ENCODE data around the gene PIKFYVE. TPM values are rescaled to one million over a fixed set of nuclear protein-coding genes. Genes with fewer than 3 reads are reported as not detected.
"Not testable (repeated sequence)": the region's sequence is repeated elsewhere in the genome, so short reads cannot be mapped to it uniquely, and the experiment has no call there.

PIKFYVE gene
- total RNA-seq, 2 experiments from 2014 or later: 13.5 to 13.6 TPM

- H3K9me3 Mint-ChIP-seq: no peaks in the 10 kb centered on the region
- H3K4me1 Mint-ChIP-seq: peaks cover 18% of the 10 kb centered on the region
- no peaks in the 10 kb centered on the region for H3K27me3 Mint-ChIP-seq
- no peak for DNase-seq
- H3K36me3 Mint-ChIP-seq: peaks cover 11% of the 10 kb centered on the region
- no peak overlapping the region for H3K4me3 Mint-ChIP-seq
- H3K27ac Mint-ChIP-seq: no peak overlapping the region
Observed at GRCh38 chr2:208249296-208249695, 16.8 kb upstream of the PIKFYVE start.

- Mint-ChIP-seq H3K9me3 (no peaks in the 10 kb centered on the region), H3K4me1 (peaks cover 20% of the 10 kb centered on the region), H3K27ac (no peak overlapping the region), H3K36me3 (peaks cover 11% of the 10 kb centered on the region), H3K27me3 (no peaks in the 10 kb centered on the region), H3K4me3 (no peak overlapping the region)
- DNase-seq: no peak
Observed at GRCh38 chr2:208250388-208250787, 15.7 kb upstream of the PIKFYVE start.

GRCh38 chr2:208251098-208251497, 15.0 kb upstream of the PIKFYVE start:
- Mint-ChIP-seq H3K9me3 (no peaks in the 10 kb centered on the region), H3K27ac (no peak overlapping the region), H3K4me3 (no peak overlapping the region), H3K27me3 (no peaks in the 10 kb centered on the region), H3K36me3 (peaks cover 11% of the 10 kb centered on the region), H3K4me1 (peaks cover 23% of the 10 kb centered on the region)
- no peak for DNase-seq

- peaks cover 23% of the 10 kb centered on the region for H3K4me1 Mint-ChIP-seq
- H3K27me3 Mint-ChIP-seq: no peaks in the 10 kb centered on the region
- no peaks in the 10 kb centered on the region for H3K9me3 Mint-ChIP-seq
- H3K27ac Mint-ChIP-seq: no peak overlapping the region
- H3K36me3 Mint-ChIP-seq: peaks cover 8% of the 10 kb centered on the region
- peak overlapping the region; percentile 95 for H3K4me3 Mint-ChIP-seq
- no peak for DNase-seq
Observed at GRCh38 chr2:208252716-208253492, 13.2 kb upstream of the PIKFYVE start.

- no peaks in the 10 kb centered on the region for H3K9me3 Mint-ChIP-seq
- H3K4me1 Mint-ChIP-seq: peaks cover 23% of the 10 kb centered on the region
- peak overlapping the region; percentile 95 for H3K4me3 Mint-ChIP-seq
- H3K27ac Mint-ChIP-seq: no peak overlapping the region
- H3K27me3 Mint-ChIP-seq: no peaks in the 10 kb centered on the region
- no peak for DNase-seq
- H3K36me3 Mint-ChIP-seq: peaks cover 8% of the 10 kb centered on the region
Observed at GRCh38 chr2:208253600-208254117, 12.4 kb upstream of the PIKFYVE start.

GRCh38 chr2:208254118-208254870, 11.8 kb upstream of the PIKFYVE start:
- peak overlapping the region; percentile 82 for H3K27ac Mint-ChIP-seq
- H3K9me3 Mint-ChIP-seq: no peaks in the 10 kb centered on the region
- DNase-seq: peak; percentile 87
- peak overlapping the region; percentile 95 for H3K4me3 Mint-ChIP-seq
- no peaks in the 10 kb centered on the region for H3K27me3 Mint-ChIP-seq
- H3K36me3 Mint-ChIP-seq: peaks cover 8% of the 10 kb centered on the region
- peaks cover 23% of the 10 kb centered on the region for H3K4me1 Mint-ChIP-seq

GRCh38 chr2:208254871-208255556, 11.0 kb upstream of the PIKFYVE start, which contains the start of gene IDH1:
IDH1 (minus strand) TSS chr2:208255071; CDS start chr2:208251551, 3,520 bp downstream.
- Mint-ChIP-seq H3K27me3 (no peaks in the 10 kb centered on the region), H3K27ac (peak within 1 kb of the TSS; percentile 82), H3K36me3 (peaks cover 6% of the 10 kb centered on the region), H3K4me3 (peak within 1 kb of the TSS; percentile 95), H3K9me3 (no peaks in the 10 kb centered on the region), H3K4me1 (peaks cover 23% of the 10 kb centered on the region)
- peak; percentile 92 for DNase-seq

- Mint-ChIP-seq H3K36me3 (peaks cover 6% of the 10 kb centered on the region), H3K27ac (peak overlapping the region; percentile 82), H3K27me3 (no peaks in the 10 kb centered on the region), H3K4me1 (peaks cover 23% of the 10 kb centered on the region), H3K4me3 (peak overlapping the region; percentile 95), H3K9me3 (no peaks in the 10 kb centered on the region)
- no peak for DNase-seq
Observed at GRCh38 chr2:208255557-208256106, 10.4 kb upstream of the PIKFYVE start.

- Mint-ChIP-seq H3K9me3 (no peaks in the 10 kb centered on the region), H3K4me1 (peaks cover 22% of the 10 kb centered on the region), H3K27ac (no peak overlapping the region), H3K4me3 (no peak overlapping the region), H3K36me3 (peaks cover 6% of the 10 kb centered on the region), H3K27me3 (no peaks in the 10 kb centered on the region)
- DNase-seq: no peak
Observed at GRCh38 chr2:208256192-208256782, 9.8 kb upstream of the PIKFYVE start.

GRCh38 chr2:208256849-208257813, 8.9 kb upstream of the PIKFYVE start:
- not testable (repeated sequence) for DNase-seq, H3K4me3 Mint-ChIP-seq, H3K27ac Mint-ChIP-seq, H3K36me3 Mint-ChIP-seq, H3K9me3 Mint-ChIP-seq, H3K27me3 Mint-ChIP-seq
- peaks cover 21% of the 10 kb centered on the region for H3K4me1 Mint-ChIP-seq

GRCh38 chr2:208265371-208265800, 669 bp upstream of the PIKFYVE start:
- H3K27me3 Mint-ChIP-seq: no peaks in the 10 kb centered on the region
- peaks cover 28% of the 10 kb centered on the region for H3K4me1 Mint-ChIP-seq
- H3K27ac Mint-ChIP-seq: peak overlapping the region; percentile 96
- H3K4me3 Mint-ChIP-seq: peak overlapping the region; percentile 87
- peaks cover 2% of the 10 kb centered on the region for H3K36me3 Mint-ChIP-seq
- no peaks in the 10 kb centered on the region for H3K9me3 Mint-ChIP-seq
- DNase-seq: peak; percentile 35

- Mint-ChIP-seq H3K9me3 (no peaks in the 10 kb centered on the region), H3K4me1 (peaks cover 29% of the 10 kb centered on the region), H3K4me3 (peak overlapping the region; percentile 87), H3K27ac (peak overlapping the region; percentile 96), H3K36me3 (peaks cover 6% of the 10 kb centered on the region), H3K27me3 (no peaks in the 10 kb centered on the region)
- no peak for DNase-seq
Observed at GRCh38 chr2:208266553-208266893, 468 bp downstream of the PIKFYVE start.

GRCh38 chr2:208266936-208267335, 881 bp downstream of the PIKFYVE start:
- Mint-ChIP-seq H3K4me3 (peak overlapping the region; percentile 87), H3K9me3 (no peaks in the 10 kb centered on the region), H3K27me3 (no peaks in the 10 kb centered on the region), H3K27ac (peak overlapping the region; percentile 96), H3K36me3 (peaks cover 8% of the 10 kb centered on the region), H3K4me1 (peaks cover 29% of the 10 kb centered on the region)
- no peak for DNase-seq

All from activated naive CD8-positive, alpha-beta T cell treated with anti-CD3 and anti-CD28 coated beads for 36 hours (primary cell).